Esophagus mucosa (tissue), 1 donor: ENCODE data around the gene VEGFA. TPM values are rescaled to one million over a fixed set of nuclear protein-coding genes. Genes with fewer than 3 reads are reported as not detected.

ENCODE experiments used
- ATAC-seq: fragments of 200-7000 bp; cut with Tn5 transposase; one replicate; pipeline ENCODE4 v1.9.1; 2020
- total RNA-seq: library from RNA; stranded (reverse); gene quantifications from one replicate; pipeline ENCODE4 v1.2.4, GENCODE V29; 2023
- donor health status: DM: yes; HTN: yes; CAD: no.

The VEGFA gene
- total RNA-seq, 1 donor from 2014 or later, result 129 TPM

GRCh38 chr6:43773980-43774775 is 4.2 kb downstream of the VEGFA start:
- ATAC-seq, result no peak

- ATAC-seq, result peak; percentile 35
Observed at GRCh38 chr6:43774776-43775534, 4.9 kb downstream of the VEGFA start.

DNA sequence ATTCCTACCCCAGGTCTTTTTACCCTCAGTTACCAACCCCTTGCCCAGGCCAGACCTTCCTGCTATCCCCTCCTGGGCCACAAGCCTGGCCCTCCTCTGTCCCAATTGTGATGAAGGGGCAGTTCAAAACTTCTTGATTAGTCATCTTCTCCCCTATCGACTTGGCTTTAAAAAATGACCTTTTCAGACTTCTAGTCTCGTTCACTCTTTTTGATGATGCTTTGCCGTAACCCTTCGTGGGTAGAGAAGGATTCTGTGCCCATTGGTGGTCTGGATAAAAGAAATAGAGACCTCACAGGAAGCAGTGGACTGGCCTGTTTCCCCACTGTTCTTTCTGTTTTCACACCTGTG is 5.5 kb downstream of the VEGFA start:
- ATAC-seq, result no peak

DNA sequence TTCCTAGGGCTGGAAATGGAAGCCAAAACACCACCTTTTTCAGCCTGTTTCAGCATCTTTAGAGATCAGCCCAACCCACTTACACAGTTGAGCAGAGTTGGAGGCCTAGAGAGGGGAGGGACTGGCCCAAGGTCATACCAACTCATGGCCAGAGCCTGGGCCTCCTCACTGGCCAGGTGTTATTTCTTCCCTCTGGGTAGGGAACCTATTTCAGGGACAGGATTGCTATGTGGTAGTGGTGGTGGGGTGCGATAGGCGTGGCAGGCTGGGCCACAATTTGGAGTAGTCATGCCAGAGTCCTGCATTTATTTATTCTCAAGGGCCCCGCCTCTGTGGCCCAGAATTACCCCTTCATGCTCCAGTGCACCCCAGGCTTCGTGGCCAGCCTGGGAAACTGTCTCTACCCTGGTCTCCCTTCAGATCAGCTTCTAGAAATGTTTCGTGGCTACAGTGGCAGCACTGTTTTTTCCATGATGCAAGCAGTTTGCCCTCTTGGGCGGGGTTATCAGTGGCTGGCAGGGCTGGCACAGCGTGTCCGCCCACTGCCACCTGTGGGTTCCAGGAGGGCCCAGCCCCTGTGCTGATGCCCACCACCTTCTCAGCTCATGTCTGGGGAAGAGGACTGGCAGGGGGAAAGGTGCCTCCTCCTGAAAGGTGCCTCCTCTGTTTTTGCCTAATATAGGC is 6.2 kb downstream of the VEGFA start:
- no peak for ATAC-seq

DNA sequence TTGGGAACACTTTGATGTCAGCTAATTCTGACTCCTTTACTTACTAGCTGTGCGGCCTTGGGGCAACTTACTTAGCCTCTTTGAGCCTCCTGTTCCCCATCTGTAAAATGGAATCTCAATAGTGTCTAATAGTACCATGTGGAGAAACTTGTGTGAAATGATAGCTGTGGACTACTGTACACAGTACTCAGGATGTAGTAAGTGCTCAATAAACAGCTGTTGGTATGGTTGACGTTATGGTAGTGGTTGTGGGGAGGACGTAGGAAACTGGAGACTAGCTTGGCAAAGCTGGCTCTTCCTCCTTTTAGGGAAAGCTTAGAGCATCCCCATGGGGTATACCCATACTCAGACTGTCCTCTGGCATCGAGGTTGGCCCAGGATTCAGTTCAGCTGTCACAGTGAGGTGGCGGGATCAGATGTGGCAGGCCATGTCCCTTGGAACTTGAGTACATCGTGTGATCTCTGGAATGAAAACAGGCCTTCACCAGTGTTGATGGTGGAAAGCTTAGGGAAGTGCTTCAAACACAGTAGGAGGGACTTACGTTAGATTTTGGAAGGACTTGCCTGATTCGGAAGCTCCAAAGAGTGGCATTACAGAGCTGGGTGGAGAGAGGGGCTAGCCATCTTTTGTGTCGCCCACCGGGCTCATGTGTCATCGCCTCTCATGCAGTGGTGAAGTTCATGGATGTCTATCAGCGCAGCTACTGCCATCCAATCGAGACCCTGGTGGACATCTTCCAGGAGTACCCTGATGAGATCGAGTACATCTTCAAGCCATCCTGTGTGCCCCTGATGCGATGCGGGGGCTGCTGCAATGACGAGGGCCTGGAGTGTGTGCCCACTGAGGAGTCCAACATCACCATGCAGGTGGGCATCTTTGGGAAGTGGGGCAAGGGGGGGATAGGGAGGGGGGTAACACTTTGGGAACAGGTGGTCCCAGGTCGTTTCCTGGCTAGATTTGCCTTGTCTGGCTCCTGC is 7.1 kb downstream of the VEGFA start:
- ATAC-seq, result no peak

DNA sequence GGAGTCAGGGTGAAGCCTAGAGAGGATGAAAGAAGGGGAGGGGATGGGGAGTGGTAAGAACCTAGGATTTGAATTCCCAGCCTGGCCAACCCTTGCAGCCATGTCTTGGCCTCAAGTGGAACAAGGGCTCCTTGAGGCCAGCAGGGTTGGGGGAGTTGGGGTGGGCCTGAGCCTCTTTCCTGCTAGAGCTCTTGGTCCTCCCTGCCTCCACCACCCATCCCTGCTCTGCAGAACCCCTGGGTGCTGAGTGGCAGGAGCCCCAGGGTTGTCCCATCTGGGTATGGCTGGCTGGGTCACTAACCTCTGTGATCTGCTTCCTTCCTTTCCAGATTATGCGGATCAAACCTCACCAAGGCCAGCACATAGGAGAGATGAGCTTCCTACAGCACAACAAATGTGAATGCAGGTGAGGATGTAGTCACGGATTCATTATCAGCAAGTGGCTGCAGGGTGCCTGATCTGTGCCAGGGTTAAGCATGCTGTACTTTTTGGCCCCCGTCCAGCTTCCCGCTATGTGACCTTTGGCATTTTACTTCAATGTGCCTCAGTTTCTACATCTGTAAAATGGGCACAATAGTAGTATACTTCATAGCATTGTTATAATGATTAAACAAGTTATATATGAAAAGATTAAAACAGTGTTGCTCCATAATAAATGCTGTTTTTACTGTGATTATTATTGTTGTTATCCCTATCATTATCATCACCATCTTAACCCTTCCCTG is 8.3 kb downstream of the VEGFA start:
- no peak for ATAC-seq

DNA sequence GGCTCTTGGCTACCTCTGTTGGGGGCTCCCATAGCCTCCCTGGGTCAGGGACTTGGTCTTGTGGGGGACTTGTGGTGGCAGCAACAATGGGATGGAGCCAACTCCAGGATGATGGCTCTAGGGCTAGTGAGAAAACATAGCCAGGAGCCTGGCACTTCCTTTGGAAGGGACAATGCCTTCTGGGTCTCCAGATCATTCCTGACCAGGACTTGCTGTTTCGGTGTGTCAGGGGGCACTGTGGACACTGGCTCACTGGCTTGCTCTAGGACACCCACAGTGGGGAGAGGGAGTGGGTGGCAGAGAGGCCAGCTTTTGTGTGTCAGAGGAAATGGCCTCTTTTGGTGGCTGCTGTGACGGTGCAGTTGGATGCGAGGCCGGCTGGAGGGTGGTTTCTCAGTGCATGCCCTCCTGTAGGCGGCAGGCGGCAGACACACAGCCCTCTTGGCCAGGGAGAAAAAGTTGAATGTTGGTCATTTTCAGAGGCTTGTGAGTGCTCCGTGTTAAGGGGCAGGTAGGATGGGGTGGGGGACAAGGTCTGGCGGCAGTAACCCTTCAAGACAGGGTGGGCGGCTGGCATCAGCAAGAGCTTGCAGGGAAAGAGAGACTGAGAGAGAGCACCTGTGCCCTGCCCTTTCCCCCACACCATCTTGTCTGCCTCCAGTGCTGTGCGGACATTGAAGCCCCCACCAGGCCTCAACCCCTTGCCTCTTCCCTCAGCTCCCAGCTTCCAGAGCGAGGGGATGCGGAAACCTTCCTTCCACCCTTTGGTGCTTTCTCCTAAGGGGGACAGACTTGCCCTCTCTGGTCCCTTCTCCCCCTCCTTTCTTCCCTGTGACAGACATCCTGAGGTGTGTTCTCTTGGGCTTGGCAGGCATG is 9.2 kb downstream of the VEGFA start:
- ATAC-seq, result no peak

- peak; percentile 7 for ATAC-seq
Observed at GRCh38 chr6:43779852-43780236, 9.8 kb downstream of the VEGFA start.

- ATAC-seq, result no peak
Observed at GRCh38 chr6:43780293-43780692, 10.3 kb downstream of the VEGFA start.

- ATAC-seq, result peak; percentile 7
Observed at GRCh38 chr6:43780941-43781928, 11.2 kb downstream of the VEGFA start.

DNA sequence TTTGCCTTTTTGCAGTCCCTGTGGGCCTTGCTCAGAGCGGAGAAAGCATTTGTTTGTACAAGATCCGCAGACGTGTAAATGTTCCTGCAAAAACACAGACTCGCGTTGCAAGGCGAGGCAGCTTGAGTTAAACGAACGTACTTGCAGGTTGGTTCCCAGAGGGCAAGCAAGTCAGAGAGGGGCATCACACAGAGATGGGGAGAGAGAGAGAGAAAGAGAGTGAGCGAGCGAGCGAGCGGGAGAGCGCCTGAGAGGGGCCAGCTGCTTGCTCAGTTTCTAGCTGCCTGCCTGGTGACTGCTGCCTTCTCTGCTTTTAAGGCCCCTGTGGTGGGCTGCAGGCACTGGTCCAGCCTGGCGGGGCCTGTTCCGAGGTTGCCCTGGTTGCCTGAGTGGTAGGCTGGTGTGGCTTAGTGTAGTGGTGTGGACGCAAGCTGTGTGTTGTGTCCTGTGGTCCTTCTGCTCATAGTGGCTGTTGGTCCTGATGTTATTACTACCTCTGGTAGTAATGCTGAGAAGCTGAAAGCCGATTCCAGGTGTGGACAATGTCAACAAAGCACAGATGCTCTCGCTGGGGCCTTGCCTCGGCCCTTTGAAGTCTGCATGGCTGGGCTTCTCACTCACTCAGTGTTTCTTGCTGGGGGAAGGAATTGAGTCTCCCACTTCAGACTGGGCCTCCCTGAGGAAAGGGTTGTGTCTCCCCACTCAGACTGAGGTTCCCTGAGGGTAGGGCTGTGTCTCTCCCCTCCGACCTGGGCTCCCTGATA is 12.1 kb downstream of the VEGFA start:
- ATAC-seq, result no peak

GRCh38 chr6:43782764-43783513 is 12.9 kb downstream of the VEGFA start:
- peak; percentile 2 for ATAC-seq

DNA sequence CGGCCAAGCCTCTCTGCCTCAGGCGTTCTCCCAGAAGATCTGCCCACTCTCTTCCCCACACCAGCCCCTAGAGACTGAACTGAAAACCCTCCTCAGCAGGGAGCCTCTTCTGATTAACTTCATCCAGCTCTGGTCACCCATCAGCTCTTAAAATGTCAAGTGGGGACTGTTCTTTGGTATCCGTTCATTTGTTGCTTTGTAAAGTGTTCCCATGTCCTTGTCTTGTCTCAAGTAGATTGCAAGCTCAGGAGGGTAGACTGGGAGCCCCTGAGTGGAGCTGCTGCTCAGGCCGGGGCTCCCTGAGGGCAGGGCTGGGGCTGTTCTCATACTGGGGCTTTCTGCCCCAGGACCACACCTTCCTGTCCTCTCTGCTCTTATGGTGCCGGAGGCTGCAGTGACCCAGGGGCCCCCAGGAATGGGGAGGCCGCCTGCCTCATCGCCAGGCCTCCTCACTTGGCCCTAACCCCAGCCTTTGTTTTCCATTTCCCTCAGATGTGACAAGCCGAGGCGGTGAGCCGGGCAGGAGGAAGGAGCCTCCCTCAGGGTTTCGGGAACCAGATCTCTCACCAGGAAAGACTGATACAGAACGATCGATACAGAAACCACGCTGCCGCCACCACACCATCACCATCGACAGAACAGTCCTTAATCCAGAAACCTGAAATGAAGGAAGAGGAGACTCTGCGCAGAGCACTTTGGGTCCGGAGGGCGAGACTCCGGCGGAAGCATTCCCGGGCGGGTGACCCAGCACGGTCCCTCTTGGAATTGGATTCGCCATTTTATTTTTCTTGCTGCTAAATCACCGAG is 14.2 kb downstream of the VEGFA start:
- ATAC-seq, result no peak

DNA sequence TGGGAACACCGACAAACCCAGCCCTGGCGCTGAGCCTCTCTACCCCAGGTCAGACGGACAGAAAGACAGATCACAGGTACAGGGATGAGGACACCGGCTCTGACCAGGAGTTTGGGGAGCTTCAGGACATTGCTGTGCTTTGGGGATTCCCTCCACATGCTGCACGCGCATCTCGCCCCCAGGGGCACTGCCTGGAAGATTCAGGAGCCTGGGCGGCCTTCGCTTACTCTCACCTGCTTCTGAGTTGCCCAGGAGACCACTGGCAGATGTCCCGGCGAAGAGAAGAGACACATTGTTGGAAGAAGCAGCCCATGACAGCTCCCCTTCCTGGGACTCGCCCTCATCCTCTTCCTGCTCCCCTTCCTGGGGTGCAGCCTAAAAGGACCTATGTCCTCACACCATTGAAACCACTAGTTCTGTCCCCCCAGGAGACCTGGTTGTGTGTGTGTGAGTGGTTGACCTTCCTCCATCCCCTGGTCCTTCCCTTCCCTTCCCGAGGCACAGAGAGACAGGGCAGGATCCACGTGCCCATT is 15.3 kb downstream of the VEGFA start:
- ATAC-seq, result no peak

DNA sequence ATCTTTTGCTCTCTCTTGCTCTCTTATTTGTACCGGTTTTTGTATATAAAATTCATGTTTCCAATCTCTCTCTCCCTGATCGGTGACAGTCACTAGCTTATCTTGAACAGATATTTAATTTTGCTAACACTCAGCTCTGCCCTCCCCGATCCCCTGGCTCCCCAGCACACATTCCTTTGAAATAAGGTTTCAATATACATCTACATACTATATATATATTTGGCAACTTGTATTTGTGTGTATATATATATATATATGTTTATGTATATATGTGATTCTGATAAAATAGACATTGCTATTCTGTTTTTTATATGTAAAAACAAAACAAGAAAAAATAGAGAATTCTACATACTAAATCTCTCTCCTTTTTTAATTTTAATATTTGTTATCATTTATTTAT is 15.9 kb downstream of the VEGFA start:
- no peak for ATAC-seq

DNA sequence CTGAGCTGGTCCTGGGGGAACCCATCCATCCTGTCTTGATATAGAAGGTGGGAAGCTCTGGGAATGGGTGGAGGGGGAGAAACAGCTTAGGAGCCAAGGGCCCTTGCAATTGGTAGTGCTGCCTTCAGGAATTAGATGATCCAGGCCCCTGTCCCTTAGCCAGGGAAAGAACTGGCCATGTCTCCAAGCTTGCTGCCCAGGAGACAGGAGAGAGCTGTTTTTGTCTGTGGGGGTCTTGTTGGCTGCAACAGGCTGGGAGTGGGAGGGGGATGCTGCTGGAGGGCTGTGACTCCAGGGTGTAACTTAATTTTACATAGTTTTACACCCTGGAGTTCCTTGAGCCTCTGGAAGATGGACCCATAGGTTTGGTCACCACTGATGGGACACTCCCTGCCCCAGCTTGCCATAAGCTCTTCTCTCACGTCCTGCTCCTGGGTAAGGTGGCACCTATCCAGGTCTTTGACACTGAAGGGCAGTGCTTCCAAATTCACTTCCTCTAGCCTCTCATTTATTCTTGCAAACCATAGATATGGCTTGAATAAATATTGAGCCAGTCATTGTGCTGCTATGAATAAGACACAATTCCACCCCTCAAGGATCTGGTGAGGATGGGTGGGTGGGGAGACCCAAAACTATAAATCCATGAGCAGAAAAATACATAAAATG is 16.8 kb downstream of the VEGFA start:
- ATAC-seq, result no peak
